ENCODE measurements around the gene SDHAF2. TPM values are rescaled to one million over a fixed set of nuclear protein-coding genes. Genes with fewer than 3 reads are reported as not detected.

SDHAF2 gene
- total and polyA plus RNA-seq, 4 donors = 25.5 to 46.9 (median 30.2) TPM

DNA sequence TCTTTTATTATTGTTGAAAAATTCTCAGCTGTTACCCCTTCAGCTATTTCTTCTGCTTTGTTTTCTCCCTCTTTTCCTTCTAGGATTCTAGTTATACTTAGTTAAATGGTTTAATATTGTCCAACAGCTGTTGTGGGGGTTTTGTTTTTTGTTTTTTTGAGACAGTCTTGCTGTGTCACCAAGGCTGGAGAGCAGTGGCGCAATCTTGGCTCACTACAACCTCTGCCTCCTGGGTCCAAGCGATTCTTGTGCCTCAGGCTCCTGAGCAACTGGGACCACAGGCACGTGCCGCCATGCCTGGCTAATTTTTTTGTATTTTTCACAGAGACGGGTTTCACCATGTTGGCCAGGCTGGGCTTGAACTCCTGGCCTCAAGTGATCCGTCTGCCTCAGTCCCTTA, 12.7 kb downstream of the SDHAF2 start:
- DNase-seq (ENCODE audit: low spot score) = no peak
- Histone ChIP-seq H3K27ac (ENCODE audit: low read depth in 1 of 2, low read length in 2 of 2) (no peak overlapping the region), H3K4me3 (ENCODE audit: low read depth in 1 of 3, low read length in 3 of 3) (no peak overlapping the region), H3K4me1 (ENCODE audit: control insufficient read depth in 4 of 4, insufficient read depth in 4 of 4, low read length in 3 of 4) (peaks cover 0 to 2% (median 0%) of the 10 kb centered on the region in 4 donors), H3K27me3 (ENCODE audit: control insufficient read depth in 4 of 4, insufficient read depth in 4 of 4, low read length in 3 of 4) (no peaks in the 10 kb centered on the region), H3K9me3 (ENCODE audit: control insufficient read depth in 4 of 4, low read length in 3 of 4) (no peaks in the 10 kb centered on the region), H3K36me3 (ENCODE audit: control insufficient read depth in 4 of 4, insufficient read depth in 3 of 4, low read depth in 1 of 4, low read length in 3 of 4) (peaks cover 13 to 45% (median 37%) of the 10 kb centered on the region in 4 donors), H3K9ac (ENCODE audit: low read depth in 1 of 2, low read length in 2 of 2) (no peak overlapping the region)
- TF ChIP-seq NR2F2 (IDR thresholded peaks at IDR 0.05) (no peak), RXRA (IDR thresholded peaks at IDR 0.05) (no peak), SP1 (IDR thresholded peaks at IDR 0.05) (no peak), HNF4A (conservative IDR thresholded peaks at IDR 0.05) (no peak), JUND (IDR thresholded peaks at IDR 0.05) (no peak), RAD21 (IDR thresholded peaks at IDR 0.05) (no peak), FOXA2 (IDR thresholded peaks at IDR 0.05) (no peak), FOXA1 (IDR thresholded peaks at IDR 0.05) (no peak)
- TF ChIP-seq, protein P1, sequence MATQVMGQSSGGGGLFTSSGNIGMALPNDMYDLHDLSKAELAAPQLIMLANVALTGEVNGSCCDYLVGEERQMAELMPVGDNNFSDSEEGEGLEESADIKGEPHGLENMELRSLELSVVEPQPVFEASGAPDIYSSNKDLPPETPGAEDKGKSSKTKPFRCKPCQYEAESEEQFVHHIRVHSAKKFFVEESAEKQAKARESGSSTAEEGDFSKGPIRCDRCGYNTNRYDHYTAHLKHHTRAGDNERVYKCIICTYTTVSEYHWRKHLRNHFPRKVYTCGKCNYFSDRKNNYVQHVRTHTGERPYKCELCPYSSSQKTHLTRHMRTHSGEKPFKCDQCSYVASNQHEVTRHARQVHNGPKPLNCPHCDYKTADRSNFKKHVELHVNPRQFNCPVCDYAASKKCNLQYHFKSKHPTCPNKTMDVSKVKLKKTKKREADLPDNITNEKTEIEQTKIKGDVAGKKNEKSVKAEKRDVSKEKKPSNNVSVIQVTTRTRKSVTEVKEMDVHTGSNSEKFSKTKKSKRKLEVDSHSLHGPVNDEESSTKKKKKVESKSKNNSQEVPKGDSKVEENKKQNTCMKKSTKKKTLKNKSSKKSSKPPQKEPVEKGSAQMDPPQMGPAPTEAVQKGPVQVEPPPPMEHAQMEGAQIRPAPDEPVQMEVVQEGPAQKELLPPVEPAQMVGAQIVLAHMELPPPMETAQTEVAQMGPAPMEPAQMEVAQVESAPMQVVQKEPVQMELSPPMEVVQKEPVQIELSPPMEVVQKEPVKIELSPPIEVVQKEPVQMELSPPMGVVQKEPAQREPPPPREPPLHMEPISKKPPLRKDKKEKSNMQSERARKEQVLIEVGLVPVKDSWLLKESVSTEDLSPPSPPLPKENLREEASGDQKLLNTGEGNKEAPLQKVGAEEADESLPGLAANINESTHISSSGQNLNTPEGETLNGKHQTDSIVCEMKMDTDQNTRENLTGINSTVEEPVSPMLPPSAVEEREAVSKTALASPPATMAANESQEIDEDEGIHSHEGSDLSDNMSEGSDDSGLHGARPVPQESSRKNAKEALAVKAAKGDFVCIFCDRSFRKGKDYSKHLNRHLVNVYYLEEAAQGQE (IDR thresholded peaks at IDR 0.05) = no peak
- TF ChIP-seq, protein P2, sequence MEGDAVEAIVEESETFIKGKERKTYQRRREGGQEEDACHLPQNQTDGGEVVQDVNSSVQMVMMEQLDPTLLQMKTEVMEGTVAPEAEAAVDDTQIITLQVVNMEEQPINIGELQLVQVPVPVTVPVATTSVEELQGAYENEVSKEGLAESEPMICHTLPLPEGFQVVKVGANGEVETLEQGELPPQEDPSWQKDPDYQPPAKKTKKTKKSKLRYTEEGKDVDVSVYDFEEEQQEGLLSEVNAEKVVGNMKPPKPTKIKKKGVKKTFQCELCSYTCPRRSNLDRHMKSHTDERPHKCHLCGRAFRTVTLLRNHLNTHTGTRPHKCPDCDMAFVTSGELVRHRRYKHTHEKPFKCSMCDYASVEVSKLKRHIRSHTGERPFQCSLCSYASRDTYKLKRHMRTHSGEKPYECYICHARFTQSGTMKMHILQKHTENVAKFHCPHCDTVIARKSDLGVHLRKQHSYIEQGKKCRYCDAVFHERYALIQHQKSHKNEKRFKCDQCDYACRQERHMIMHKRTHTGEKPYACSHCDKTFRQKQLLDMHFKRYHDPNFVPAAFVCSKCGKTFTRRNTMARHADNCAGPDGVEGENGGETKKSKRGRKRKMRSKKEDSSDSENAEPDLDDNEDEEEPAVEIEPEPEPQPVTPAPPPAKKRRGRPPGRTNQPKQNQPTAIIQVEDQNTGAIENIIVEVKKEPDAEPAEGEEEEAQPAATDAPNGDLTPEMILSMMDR (IDR thresholded peaks at IDR 0.05; ENCODE audit: low read depth, low read length, missing input control) = no peak
- TF ChIP-seq, protein P3, sequence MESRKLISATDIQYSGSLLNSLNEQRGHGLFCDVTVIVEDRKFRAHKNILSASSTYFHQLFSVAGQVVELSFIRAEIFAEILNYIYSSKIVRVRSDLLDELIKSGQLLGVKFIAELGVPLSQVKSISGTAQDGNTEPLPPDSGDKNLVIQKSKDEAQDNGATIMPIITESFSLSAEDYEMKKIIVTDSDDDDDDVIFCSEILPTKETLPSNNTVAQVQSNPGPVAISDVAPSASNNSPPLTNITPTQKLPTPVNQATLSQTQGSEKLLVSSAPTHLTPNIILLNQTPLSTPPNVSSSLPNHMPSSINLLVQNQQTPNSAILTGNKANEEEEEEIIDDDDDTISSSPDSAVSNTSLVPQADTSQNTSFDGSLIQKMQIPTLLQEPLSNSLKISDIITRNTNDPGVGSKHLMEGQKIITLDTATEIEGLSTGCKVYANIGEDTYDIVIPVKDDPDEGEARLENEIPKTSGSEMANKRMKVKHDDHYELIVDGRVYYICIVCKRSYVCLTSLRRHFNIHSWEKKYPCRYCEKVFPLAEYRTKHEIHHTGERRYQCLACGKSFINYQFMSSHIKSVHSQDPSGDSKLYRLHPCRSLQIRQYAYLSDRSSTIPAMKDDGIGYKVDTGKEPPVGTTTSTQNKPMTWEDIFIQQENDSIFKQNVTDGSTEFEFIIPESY (IDR thresholded peaks at IDR 0.05) = no peak
- TF ChIP-seq, protein P4, sequence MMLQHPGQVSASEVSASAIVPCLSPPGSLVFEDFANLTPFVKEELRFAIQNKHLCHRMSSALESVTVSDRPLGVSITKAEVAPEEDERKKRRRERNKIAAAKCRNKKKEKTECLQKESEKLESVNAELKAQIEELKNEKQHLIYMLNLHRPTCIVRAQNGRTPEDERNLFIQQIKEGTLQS (IDR thresholded peaks at IDR 0.05) = no peak
- WGBS = 93% methylated on average over 6 of the region's 6 CpGs

DNA sequence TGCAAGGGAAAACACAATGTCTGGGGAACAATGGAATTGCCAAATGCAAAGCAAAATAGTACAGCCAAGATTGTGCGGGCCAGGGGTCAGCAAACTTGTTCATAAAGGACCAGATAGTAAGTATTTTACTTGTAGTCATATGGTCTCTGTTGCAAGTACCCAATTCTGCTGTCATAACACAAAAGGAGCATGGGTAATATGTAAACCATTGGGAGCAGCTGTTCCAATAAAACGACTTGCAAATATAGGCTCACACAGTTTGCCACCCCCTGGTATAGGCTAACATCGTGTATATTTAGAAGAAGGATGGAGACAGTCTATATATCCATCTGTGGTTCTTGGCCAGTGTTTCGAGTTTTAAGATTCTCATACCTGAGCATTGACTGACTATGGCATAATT, 15.6 kb downstream of the SDHAF2 start:
- WGBS = 83% methylated on average over 4 of the region's 4 CpGs
- Histone ChIP-seq H3K4me1 (ENCODE audit: control insufficient read depth in 4 of 4, insufficient read depth in 4 of 4, low read length in 3 of 4) (no peaks in the 10 kb centered on the region), H3K9me3 (ENCODE audit: control insufficient read depth in 4 of 4, low read length in 3 of 4) (no peaks in the 10 kb centered on the region), H3K4me3 (ENCODE audit: low read depth in 1 of 3, low read length in 3 of 3) (no peak overlapping the region), H3K27ac (ENCODE audit: low read depth in 1 of 2, low read length in 2 of 2) (no peak overlapping the region), H3K27me3 (ENCODE audit: control insufficient read depth in 4 of 4, insufficient read depth in 4 of 4, low read length in 3 of 4) (no peaks in the 10 kb centered on the region), H3K36me3 (ENCODE audit: control insufficient read depth in 4 of 4, insufficient read depth in 3 of 4, low read depth in 1 of 4, low read length in 3 of 4) (peaks cover 5 to 42% (median 29%) of the 10 kb centered on the region in 4 donors), H3K9ac (ENCODE audit: low read depth in 1 of 2, low read length in 2 of 2) (no peak overlapping the region)
- no peak for DNase-seq (ENCODE audit: low spot score)
- TF ChIP-seq SP1 (IDR thresholded peaks at IDR 0.05) (no peak), RAD21 (IDR thresholded peaks at IDR 0.05) (no peak), TAF1 (conservative IDR thresholded peaks at IDR 0.05) (no peak), YY1 (IDR thresholded peaks at IDR 0.05) (no peak), GABPA (IDR thresholded peaks at IDR 0.05 in 1 of 2, conservative IDR thresholded peaks at IDR 0.05 in 1 of 2) (no peak), FOXA2 (IDR thresholded peaks at IDR 0.05) (no peak), EGR1 (IDR thresholded peaks at IDR 0.05; ENCODE audit: low read depth in 2 of 2) (no peak), FOXA1 (IDR thresholded peaks at IDR 0.05) (no peak), HNF4A (conservative IDR thresholded peaks at IDR 0.05) (no peak), JUND (IDR thresholded peaks at IDR 0.05) (no peak)
- TF ChIP-seq, protein P5, sequence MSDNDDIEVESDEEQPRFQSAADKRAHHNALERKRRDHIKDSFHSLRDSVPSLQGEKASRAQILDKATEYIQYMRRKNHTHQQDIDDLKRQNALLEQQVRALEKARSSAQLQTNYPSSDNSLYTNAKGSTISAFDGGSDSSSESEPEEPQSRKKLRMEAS (IDR thresholded peaks at IDR 0.05) = no peak
- TF ChIP-seq, protein P1 (IDR thresholded peaks at IDR 0.05) = no peak
- TF ChIP-seq, protein P2 (IDR thresholded peaks at IDR 0.05; ENCODE audit: low read depth, low read length, missing input control) = no peak
- TF ChIP-seq, protein P4 (IDR thresholded peaks at IDR 0.05) = no peak
